Daoy (cell line): Measurements from ENCODE around the gene PAPOLA. TPM values are rescaled to one million over a fixed set of nuclear protein-coding genes. Genes with fewer than 3 reads are reported as not detected.
"Not testable (repeated sequence)": the region's sequence is repeated elsewhere in the genome, so short reads cannot be mapped to it uniquely, and the experiment has no call there.

ENCODE experiments used
- DNase-seq: peaks from one replicate; pipeline ENCODE4 v3.0.0-alpha.2; 2015; ENCODE audit warnings: low read depth
- total RNA-seq: library from RNA; depleted of rRNA; stranded (reverse); fragments of >200 nt; shearing (Covaris generic); gene quantifications from 2 replicates; pipeline ENCODE4 v1.2.3, GENCODE V29; 2014; rRNA removed

PAPOLA gene
- 83.2 and 93.3 TPM in 2 replicates for total RNA-seq

- DNase-seq = peak; percentile 99
These were observed at the start of gene PAPOLA for GRCh38 chr14:96501740-96502620. Gene PAPOLA (plus strand): TSS chr14:96502382. CDS start chr14:96502593, 211 bp downstream.

- DNase-seq = no peak
These were observed 49.5 kb upstream of the PAPOLA start for GRCh38 chr14:96452684-96453083.

- no peak for DNase-seq
These were observed 46.6 kb upstream of the PAPOLA start for GRCh38 chr14:96455588-96455987.

GRCh38 chr14:96459851-96460250 is 42.3 kb upstream of the PAPOLA start:
- DNase-seq = no peak

GRCh38 chr14:96461950-96462798 is 40.0 kb upstream of the PAPOLA start:
- no peak for DNase-seq

GRCh38 chr14:96464136-96464535 is 38.0 kb upstream of the PAPOLA start:
- DNase-seq = no peak

GRCh38 chr14:96466918-96467317 is 35.3 kb upstream of the PAPOLA start:
- no peak for DNase-seq

GRCh38 chr14:96470331-96470730 is 31.9 kb upstream of the PAPOLA start:
- no peak for DNase-seq

- DNase-seq = not testable (repeated sequence)
These were observed 31.2 kb upstream of the PAPOLA start for GRCh38 chr14:96470967-96471366.

- DNase-seq = no peak
These were observed 24.1 kb upstream of the PAPOLA start for GRCh38 chr14:96478119-96478518.

GRCh38 chr14:96479435-96480146 is 22.6 kb upstream of the PAPOLA start:
- no peak for DNase-seq

GRCh38 chr14:96481731-96482314 is 20.4 kb upstream of the PAPOLA start:
- DNase-seq = no peak

GRCh38 chr14:96482986-96483385 is 19.2 kb upstream of the PAPOLA start:
- DNase-seq = no peak

GRCh38 chr14:96484399-96484798 is 17.8 kb upstream of the PAPOLA start:
- no peak for DNase-seq

GRCh38 chr14:96486705-96487104 is 15.5 kb upstream of the PAPOLA start:
- DNase-seq = no peak

GRCh38 chr14:96489327-96489726 is 12.9 kb upstream of the PAPOLA start:
- DNase-seq = no peak

GRCh38 chr14:96493178-96493577 is 9.0 kb upstream of the PAPOLA start:
- no peak for DNase-seq

- no peak for DNase-seq
These were observed 7.9 kb upstream of the PAPOLA start for GRCh38 chr14:96494331-96494730.

- no peak for DNase-seq
These were observed 5.1 kb upstream of the PAPOLA start for GRCh38 chr14:96497087-96497486.

- no peak for DNase-seq
These were observed 4.6 kb upstream of the PAPOLA start for GRCh38 chr14:96497586-96497985.

GRCh38 chr14:96501217-96501739 is 904 bp upstream of the PAPOLA start:
- no peak for DNase-seq
